ENCODE measurements around the gene SLC27A3.

SLC27A3 gene

DNA sequence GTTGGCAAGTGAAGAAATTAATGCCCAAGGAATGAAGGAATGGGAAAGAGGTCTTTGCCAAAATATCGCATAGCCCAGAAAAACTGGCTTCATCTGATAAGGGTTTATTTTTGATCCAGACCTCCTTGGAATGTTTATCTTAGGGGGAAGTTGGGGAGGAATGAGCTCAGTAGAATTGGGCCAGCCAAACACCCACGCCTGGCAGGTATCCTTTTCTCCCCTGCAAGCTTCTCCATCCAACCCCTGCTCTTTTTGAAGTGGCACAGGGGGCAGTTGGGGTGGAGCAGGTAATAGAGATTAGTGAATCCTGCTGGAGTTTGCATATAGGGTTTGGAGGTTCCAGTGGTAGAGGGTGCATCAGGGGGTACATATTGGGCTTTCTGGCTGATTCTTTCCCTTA is 26.3 kb upstream of the SLC27A3 start:
- no peaks in the 10 kb centered on the region for H3K27me3 ChIP-seq (ENCODE audit: insufficient read depth, low read length)
- H2BK12ac ChIP-seq (ENCODE audit: low read length), result no peak overlapping the region
- H4K12ac ChIP-seq (ENCODE audit: low read depth, low read length), result no peak overlapping the region
- WGBS (ENCODE audit: extremely low coverage, insufficient coverage, insufficient read length), result no CpG with 5 or more reads among the region's 2 CpGs
- H3K4me1 ChIP-seq (ENCODE audit: control insufficient read depth in 1 of 2, insufficient read depth in 2 of 2, low read length in 2 of 2), result peaks cover 0 to 3% of the 10 kb centered on the region in 2 experiments
- H3K9me3 ChIP-seq (ENCODE audit: insufficient read depth, low read depth, low read length), result peaks cover 1% of the 10 kb centered on the region
- DNase-seq, result no peak
- no peaks in the 10 kb centered on the region for H3K79me1 ChIP-seq (ENCODE audit: low read length)
- H2BK5ac ChIP-seq (ENCODE audit: low read depth, low read length, poor library complexity), result no peak overlapping the region
- H3K4me2 ChIP-seq (ENCODE audit: low read length), result no peak overlapping the region
- H4K8ac ChIP-seq (ENCODE audit: low read depth, low read length), result no peak overlapping the region
- H3K14ac ChIP-seq (ENCODE audit: low read length), result no peak overlapping the region
- no peak overlapping the region for H3K18ac ChIP-seq (ENCODE audit: low read length)
- H4K91ac ChIP-seq (ENCODE audit: low read depth, low read length), result no peak overlapping the region
- no peak overlapping the region for H2AK5ac ChIP-seq (ENCODE audit: low read length)
- no peak overlapping the region for H2BK120ac ChIP-seq (ENCODE audit: insufficient read depth, low read length, poor library complexity)
- H3K27ac ChIP-seq (ENCODE audit: low read depth, low read length), result no peak overlapping the region
- no peak overlapping the region for H3K4ac ChIP-seq (ENCODE audit: low read depth, low read length)
- H3K79me2 ChIP-seq (ENCODE audit: control insufficient read depth, insufficient read depth, low read length, poor library complexity), result no peaks in the 10 kb centered on the region
- H3K36me3 ChIP-seq (ENCODE audit: control insufficient read depth in 1 of 2, insufficient read depth in 2 of 2, low read length in 2 of 2), result peaks cover 9 to 49% of the 10 kb centered on the region in 2 experiments
- no peak overlapping the region for H2AFZ ChIP-seq (ENCODE audit: insufficient read depth, low read length, poor library complexity)
- no peak overlapping the region for H3K4me3 ChIP-seq (ENCODE audit: low read depth, low read length)
- H3K9ac ChIP-seq (ENCODE audit: low read length), result no peak overlapping the region
- H3K23ac ChIP-seq (ENCODE audit: low read length), result no peak overlapping the region

DNA sequence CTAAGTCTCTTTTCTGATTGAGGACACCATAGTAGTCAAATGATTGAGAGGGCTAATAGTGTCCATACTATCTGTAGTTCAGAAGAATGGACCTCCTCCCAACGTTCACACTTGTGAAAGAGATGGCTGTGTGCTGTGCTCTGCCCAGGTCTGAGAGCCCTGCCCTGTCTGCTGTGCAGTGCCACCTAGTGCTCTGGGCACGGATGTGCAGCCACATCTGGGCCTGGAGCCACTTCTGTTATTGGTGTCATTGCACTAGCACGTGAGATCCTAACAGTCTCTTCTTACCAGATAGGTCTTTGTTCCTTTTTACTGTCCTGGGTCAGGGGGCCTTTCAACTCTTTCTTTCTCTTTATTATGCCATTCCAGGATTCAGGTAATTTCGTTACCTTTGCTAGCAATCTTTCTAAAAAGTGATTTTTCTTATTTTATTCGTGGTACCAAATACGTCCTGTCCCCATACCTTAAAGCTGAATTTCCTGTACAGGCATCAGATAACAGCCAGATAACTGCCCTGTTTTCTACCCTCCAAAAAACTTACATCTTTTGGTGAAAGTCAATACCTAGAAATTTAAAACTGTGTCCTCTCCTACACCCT is 25.7 kb upstream of the SLC27A3 start:
- H3K23ac ChIP-seq (ENCODE audit: low read length), result no peak overlapping the region
- no peak overlapping the region for H3K4me3 ChIP-seq (ENCODE audit: low read depth, low read length)
- no peak overlapping the region for H3K4me2 ChIP-seq (ENCODE audit: low read length)
- H4K12ac ChIP-seq (ENCODE audit: low read depth, low read length), result no peak overlapping the region
- no peak overlapping the region for H2AK5ac ChIP-seq (ENCODE audit: low read length)
- no peak overlapping the region for H3K27ac ChIP-seq (ENCODE audit: low read depth, low read length)
- no CpG with 5 or more reads among the region's 6 CpGs for WGBS (ENCODE audit: extremely low coverage, insufficient coverage, insufficient read length)
- no peak overlapping the region for H3K4ac ChIP-seq (ENCODE audit: low read depth, low read length)
- DNase-seq, result peak; percentile 82 to 92
- H3K79me1 ChIP-seq (ENCODE audit: low read length), result no peaks in the 10 kb centered on the region
- no peak overlapping the region for H3K9ac ChIP-seq (ENCODE audit: low read length)
- no peak overlapping the region for H3K14ac ChIP-seq (ENCODE audit: low read length)
- no peak overlapping the region for H2BK5ac ChIP-seq (ENCODE audit: low read depth, low read length, poor library complexity)
- H4K8ac ChIP-seq (ENCODE audit: low read depth, low read length), result no peak overlapping the region
- H3K27me3 ChIP-seq (ENCODE audit: insufficient read depth, low read length), result no peaks in the 10 kb centered on the region
- no peak overlapping the region for H4K91ac ChIP-seq (ENCODE audit: low read depth, low read length)
- no peak overlapping the region for H2BK120ac ChIP-seq (ENCODE audit: insufficient read depth, low read length, poor library complexity)
- H3K36me3 ChIP-seq (ENCODE audit: control insufficient read depth in 1 of 2, insufficient read depth in 2 of 2, low read length in 2 of 2), result peaks cover 10 to 52% of the 10 kb centered on the region in 2 experiments
- H3K79me2 ChIP-seq (ENCODE audit: control insufficient read depth, insufficient read depth, low read length, poor library complexity), result no peaks in the 10 kb centered on the region
- H3K18ac ChIP-seq (ENCODE audit: low read length), result no peak overlapping the region
- H2AFZ ChIP-seq (ENCODE audit: insufficient read depth, low read length, poor library complexity), result no peak overlapping the region
- H3K9me3 ChIP-seq (ENCODE audit: insufficient read depth, low read depth, low read length), result peaks cover 1% of the 10 kb centered on the region
- H2BK12ac ChIP-seq (ENCODE audit: low read length), result no peak overlapping the region
- peaks cover 0 to 3% of the 10 kb centered on the region in 2 experiments for H3K4me1 ChIP-seq (ENCODE audit: control insufficient read depth in 1 of 2, insufficient read depth in 2 of 2, low read length in 2 of 2)

DNA sequence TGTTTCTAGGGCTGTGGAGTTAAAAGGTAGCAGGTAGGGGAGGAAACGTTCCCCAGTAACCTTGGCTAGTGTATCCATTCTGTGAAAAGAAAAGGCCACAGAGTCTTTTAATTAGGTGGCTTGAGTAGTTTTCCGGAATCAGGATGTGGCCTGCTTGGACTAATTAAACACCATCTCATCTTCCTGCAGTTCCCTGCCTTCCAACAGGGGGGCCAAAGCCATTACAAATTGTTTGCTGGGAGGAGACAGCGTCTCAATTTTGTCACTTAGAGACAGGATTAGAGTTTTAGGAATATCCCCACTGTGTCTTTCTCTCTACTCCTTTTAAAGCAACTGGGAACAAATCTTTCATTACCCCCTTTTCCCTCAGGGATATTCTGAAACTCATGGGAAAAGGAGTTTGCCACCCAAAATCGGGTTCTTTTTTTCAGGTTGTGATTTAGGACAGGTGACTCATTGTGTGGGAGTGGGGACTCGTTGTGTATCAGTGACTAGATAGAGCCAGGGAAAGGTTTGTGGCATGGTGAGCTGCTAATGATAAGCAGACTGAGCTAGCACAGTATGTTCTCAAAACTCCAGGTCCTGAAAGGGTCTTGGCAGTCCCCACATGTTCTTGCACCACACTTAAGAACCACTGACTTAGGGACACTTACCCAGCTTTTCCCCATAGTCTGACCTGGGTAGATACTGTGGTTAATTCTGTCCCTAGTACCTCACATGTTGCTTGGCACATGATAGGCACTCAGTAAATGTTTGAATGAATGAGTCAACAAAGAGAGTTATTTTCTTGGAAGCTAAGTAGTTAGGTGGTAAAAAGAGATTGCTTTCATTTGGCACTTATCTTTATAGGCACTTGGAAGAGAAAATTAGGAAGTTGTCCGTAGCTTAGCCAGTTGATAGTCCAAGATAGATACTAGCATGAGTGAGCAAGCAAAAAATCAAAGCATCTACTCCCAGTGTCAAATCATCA is 24.9 kb upstream of the SLC27A3 start:
- H3K9me3 ChIP-seq (ENCODE audit: insufficient read depth, low read depth, low read length), result peaks cover 1% of the 10 kb centered on the region
- H2BK120ac ChIP-seq (ENCODE audit: insufficient read depth, low read length, poor library complexity), result no peak overlapping the region
- H3K18ac ChIP-seq (ENCODE audit: low read length), result no peak overlapping the region
- DNase-seq, result no peak
- H3K4me2 ChIP-seq (ENCODE audit: low read length), result no peak overlapping the region
- no peak overlapping the region for H2AFZ ChIP-seq (ENCODE audit: insufficient read depth, low read length, poor library complexity)
- peaks cover 0 to 3% of the 10 kb centered on the region in 2 experiments for H3K4me1 ChIP-seq (ENCODE audit: control insufficient read depth in 1 of 2, insufficient read depth in 2 of 2, low read length in 2 of 2)
- H2BK12ac ChIP-seq (ENCODE audit: low read length), result no peak overlapping the region
- H4K8ac ChIP-seq (ENCODE audit: low read depth, low read length), result no peak overlapping the region
- H3K27ac ChIP-seq (ENCODE audit: low read depth, low read length), result no peak overlapping the region
- H3K36me3 ChIP-seq (ENCODE audit: control insufficient read depth in 1 of 2, insufficient read depth in 2 of 2, low read length in 2 of 2), result peaks cover 15 to 53% of the 10 kb centered on the region in 2 experiments
- no CpG with 5 or more reads among the region's 6 CpGs for WGBS (ENCODE audit: extremely low coverage, insufficient coverage, insufficient read length)
- H3K27me3 ChIP-seq (ENCODE audit: insufficient read depth, low read length), result no peaks in the 10 kb centered on the region
- H4K91ac ChIP-seq (ENCODE audit: low read depth, low read length), result no peak overlapping the region
- H3K79me2 ChIP-seq (ENCODE audit: control insufficient read depth, insufficient read depth, low read length, poor library complexity), result no peaks in the 10 kb centered on the region
- H3K79me1 ChIP-seq (ENCODE audit: low read length), result no peaks in the 10 kb centered on the region
- H2AK5ac ChIP-seq (ENCODE audit: low read length), result no peak overlapping the region
- H3K4me3 ChIP-seq (ENCODE audit: low read depth, low read length), result no peak overlapping the region
- H2BK5ac ChIP-seq (ENCODE audit: low read depth, low read length, poor library complexity), result no peak overlapping the region
- no peak overlapping the region for H4K12ac ChIP-seq (ENCODE audit: low read depth, low read length)
- no peak overlapping the region for H3K4ac ChIP-seq (ENCODE audit: low read depth, low read length)
- H3K23ac ChIP-seq (ENCODE audit: low read length), result peak overlapping the region; percentile 4
- no peak overlapping the region for H3K9ac ChIP-seq (ENCODE audit: low read length)
- H3K14ac ChIP-seq (ENCODE audit: low read length), result no peak overlapping the region

DNA sequence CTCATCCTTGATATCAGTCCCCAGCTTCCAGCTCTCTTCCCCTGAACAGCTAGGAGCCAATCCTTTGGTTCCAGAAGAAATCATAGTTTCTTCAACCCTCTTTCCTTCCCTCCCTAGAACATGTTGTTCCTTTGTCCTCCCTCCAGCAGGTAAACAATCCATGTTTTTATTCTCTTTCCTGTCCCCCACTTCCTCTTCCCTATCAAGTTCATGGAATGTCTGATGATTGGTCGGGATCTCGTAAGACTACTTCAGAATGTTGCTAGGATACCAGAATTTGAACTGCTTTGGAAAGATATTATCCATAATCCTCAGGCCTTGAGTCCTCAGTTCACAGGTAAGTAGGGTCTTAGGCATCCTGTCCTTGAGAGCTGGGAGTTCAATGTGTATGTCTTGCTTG is 23.1 kb upstream of the SLC27A3 start:
- no peak overlapping the region for H2BK120ac ChIP-seq (ENCODE audit: insufficient read depth, low read length, poor library complexity)
- H3K27me3 ChIP-seq (ENCODE audit: insufficient read depth, low read length), result no peaks in the 10 kb centered on the region
- H3K36me3 ChIP-seq (ENCODE audit: control insufficient read depth in 1 of 2, insufficient read depth in 2 of 2, low read length in 2 of 2), result peaks cover 23 to 53% of the 10 kb centered on the region in 2 experiments
- H3K9me3 ChIP-seq (ENCODE audit: insufficient read depth, low read depth, low read length), result peaks cover 1% of the 10 kb centered on the region
- no peak overlapping the region for H3K27ac ChIP-seq (ENCODE audit: low read depth, low read length)
- no peak overlapping the region for H4K8ac ChIP-seq (ENCODE audit: low read depth, low read length)
- H3K79me2 ChIP-seq (ENCODE audit: control insufficient read depth, insufficient read depth, low read length, poor library complexity), result no peaks in the 10 kb centered on the region
- no peak overlapping the region for H2BK12ac ChIP-seq (ENCODE audit: low read length)
- no peak overlapping the region for H3K9ac ChIP-seq (ENCODE audit: low read length)
- H2AFZ ChIP-seq (ENCODE audit: insufficient read depth, low read length, poor library complexity), result no peak overlapping the region
- H3K79me1 ChIP-seq (ENCODE audit: low read length), result no peaks in the 10 kb centered on the region
- no peak overlapping the region for H3K14ac ChIP-seq (ENCODE audit: low read length)
- no peak for DNase-seq
- H3K4me3 ChIP-seq (ENCODE audit: low read depth, low read length), result no peak overlapping the region
- H3K4me2 ChIP-seq (ENCODE audit: low read length), result no peak overlapping the region
- no peaks in the 10 kb centered on the region for H3K4me1 ChIP-seq (ENCODE audit: control insufficient read depth in 1 of 2, insufficient read depth in 2 of 2, low read length in 2 of 2)
- no peak overlapping the region for H4K91ac ChIP-seq (ENCODE audit: low read depth, low read length)
- no peak overlapping the region for H3K4ac ChIP-seq (ENCODE audit: low read depth, low read length)
- no peak overlapping the region for H3K18ac ChIP-seq (ENCODE audit: low read length)
- H2BK5ac ChIP-seq (ENCODE audit: low read depth, low read length, poor library complexity), result no peak overlapping the region
- H2AK5ac ChIP-seq (ENCODE audit: low read length), result no peak overlapping the region
- whole genome bisulfite sequencing (ENCODE audit: extremely low coverage, insufficient coverage, insufficient read length), result no CpG with 5 or more reads among the region's 2 CpGs
- no peak overlapping the region for H4K12ac ChIP-seq (ENCODE audit: low read depth, low read length)
- no peak overlapping the region for H3K23ac ChIP-seq (ENCODE audit: low read length)
